ENCODE results near the gene BABAM2.
"Not testable (repeated sequence)": the region's sequence is repeated elsewhere in the genome, so short reads cannot be mapped to it uniquely, and the experiment has no call there.

The BABAM2 gene

DNA sequence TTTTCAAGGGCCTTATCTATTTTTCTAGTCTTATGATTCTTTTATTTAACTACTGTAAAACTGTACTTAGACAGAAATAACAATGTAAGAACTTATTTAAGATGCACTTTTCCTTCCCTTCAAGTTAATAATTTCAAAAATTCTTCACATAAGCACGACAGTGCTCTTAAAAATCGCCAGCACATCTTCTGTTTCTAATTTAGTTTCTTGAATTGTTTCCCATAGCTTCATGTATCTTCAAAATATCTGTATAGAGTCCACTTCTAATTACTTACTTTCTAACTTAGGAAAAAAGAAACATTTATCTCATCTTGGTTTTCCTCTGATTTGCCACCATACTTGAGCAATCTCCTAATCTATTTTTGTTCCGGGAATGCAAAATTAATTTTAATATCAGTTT is 196.1 kb downstream of the BABAM2 start:
- DNase-seq, result no peak

DNA sequence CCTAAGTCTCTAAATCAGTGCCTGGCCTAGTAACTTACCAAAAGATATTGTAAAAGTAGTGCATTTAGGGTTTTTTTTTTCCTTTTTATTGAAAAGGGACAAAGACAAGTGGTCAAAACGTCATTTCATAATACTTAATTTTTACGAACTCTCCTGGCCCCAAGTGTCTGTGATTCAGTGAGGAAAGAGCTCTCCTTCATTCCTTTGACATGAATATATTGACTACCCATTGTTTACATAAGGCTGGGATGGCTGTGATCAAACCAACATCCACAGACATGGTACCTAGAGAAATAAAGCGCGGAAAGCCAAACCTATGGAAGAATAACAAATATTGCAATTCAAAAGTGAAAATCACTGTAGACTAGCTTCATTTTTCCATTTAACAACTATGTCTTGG is 198.4 kb downstream of the BABAM2 start:
- no peak for DNase-seq

DNA sequence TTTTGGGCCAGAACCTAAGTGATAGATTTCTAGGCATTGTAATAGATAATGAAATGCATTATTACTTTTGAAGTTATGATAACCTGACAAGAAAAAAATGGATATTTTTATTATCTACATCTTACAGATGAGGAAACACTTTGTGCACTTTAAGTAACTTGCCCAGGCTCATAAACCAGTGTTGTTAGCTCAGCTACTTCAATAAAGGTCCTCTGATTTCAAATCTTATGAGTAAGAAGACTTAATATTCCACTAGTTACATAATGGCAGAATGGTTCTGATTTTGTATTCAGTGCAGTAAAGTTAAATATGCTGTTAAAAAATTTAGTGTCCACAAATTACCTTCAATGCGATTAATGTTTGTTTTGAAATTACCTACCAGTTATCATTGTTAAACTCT is 199.0 kb downstream of the BABAM2 start:
- no peak for DNase-seq

DNA sequence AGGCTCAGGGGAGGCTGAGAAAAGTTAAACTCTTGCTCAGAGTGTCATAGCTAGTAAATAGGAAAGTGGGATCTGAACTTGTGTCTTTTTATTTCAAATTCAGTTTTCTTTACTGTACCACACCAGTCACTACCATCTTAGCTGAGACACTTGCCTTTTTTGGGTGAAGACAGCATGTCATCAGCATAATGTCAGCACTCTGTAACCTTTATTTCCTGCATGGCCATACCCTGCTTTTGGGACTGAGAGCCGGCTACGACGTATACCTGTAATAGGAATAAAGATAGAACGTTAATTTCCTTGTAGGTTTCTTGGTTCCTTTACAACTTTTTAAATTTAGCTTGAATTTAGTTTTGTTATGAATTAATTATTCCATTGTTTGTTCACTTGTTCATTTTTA is 202.8 kb downstream of the BABAM2 start:
- no peak for DNase-seq

DNA sequence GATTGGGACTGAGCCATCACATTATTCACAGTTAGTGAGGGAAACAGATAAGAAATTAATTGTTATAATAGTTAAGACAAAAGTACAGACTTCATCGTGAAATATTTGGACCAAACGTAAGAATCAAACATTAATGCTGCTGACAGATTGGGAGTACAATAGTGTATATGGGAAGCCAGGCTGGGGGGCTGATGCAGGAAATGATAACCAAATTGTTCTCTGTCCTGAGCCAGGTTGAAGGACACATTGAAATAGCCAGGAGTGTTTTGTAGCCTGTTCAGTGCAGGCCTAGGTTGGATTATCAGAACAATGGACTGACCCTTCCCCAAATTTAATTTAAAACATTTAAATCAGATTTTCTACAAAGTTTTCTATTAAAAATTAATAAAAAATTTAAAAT is 203.2 kb downstream of the BABAM2 start:
- DNase-seq, result no peak

DNA sequence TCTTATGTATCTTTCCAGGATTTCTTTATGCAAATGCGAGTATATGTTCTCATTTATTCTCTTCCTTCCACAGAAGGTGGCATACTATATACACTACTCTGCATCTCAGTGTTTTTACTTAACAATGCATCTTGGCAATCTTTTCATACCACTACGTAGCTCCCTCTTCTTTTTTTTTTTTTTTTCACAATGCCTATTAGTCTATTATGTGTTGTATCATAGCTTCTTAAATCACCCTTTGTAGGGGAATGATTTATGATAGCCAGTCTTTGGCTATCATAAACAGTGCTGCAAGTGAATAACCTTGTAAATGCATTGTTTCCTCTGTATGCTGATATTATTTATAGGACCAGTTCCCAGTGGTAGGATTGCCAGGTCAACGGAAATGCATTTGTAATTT is 204.2 kb downstream of the BABAM2 start:
- DNase-seq, result no peak

DNA sequence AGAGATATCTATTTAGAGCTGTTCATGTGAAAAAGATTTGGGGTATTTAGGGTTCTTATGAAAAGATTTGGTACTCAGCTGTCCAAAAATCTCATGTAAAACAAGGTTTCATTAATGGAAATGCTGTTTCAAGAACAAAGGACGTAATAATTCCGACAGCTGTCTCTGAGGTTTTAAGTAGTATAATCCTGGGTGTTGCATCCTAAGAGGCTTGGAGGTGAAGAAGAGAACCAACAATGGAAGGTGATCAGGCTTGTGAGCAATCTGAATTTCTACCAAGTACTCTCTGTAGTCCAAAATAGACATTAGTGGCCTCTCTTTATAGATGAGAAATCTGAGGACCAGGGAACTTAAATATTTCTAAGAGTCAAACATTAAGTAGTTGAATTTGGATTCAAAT is 205.1 kb downstream of the BABAM2 start:
- no peak for DNase-seq

DNA sequence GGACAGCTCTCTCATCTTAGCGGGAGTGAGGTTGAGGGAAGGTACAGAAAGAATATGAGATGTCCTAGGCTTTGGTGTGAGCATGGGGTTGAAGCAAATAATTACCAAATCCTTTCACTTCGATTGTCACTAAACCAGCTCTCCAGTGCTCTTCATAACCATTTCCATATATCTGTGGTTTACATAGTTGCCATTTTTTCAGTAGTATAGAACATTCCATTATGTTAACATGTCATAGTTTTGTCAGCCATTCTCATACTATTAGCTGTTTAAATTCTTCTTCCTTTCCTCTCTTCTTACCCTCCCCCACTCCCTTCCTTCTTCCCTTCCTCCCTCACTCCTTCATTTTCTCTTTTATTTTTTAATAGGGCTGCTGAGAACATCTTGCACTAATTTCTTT is 205.9 kb downstream of the BABAM2 start:
- DNase-seq, result no peak

DNA sequence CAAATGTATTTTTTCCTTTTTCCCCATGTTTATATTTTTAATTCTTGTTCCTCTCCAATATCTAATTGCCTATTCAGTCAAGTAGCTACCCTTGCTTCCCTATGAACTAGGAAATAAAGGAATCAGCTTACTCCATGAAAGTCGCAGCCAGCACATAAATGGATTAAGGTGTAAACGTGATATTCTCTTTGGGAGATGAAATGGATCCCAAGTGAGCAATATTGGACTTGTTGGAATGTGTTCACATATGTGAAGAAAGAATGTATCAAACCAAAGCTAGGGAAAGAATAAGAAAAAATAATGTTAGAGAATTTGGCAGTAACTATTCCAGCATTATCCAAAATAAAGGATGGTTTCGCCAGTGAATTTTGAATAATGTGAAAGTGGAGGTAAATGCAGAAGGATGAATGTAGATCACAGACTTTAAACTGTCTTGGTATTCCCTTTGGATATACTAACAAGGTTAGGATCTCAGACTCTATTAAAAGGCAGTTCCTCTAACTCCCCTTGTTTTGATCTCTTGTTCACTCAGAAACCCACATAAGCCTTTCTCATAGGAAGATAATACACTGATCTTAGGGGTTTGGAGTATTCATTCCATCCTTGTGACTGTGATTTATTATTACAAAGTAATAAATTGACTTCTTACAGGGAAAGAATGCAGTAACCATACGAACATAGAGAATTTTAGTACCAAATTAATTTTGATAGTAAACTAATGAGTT is 208.1 kb downstream of the BABAM2 start:
- no peak for DNase-seq

DNA sequence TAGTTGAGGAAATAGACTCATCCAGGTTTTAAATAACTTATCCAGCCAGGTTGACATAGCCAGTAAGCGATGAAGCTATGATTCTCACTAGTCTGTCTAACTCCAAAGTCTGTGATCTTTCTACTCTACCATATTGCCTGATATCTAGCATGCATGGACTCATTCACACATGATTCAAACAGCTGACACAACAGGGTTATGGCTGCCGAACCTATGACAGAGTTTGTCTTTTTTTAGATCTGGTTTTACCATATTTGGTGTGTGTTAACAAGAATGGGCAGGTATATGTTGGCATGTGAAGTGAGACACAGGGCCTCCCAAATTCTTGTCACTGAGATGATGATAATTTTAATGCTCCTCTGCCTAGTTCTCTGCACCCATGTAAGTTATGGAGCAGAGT is 210.6 kb downstream of the BABAM2 start:
- no peak for DNase-seq

DNA sequence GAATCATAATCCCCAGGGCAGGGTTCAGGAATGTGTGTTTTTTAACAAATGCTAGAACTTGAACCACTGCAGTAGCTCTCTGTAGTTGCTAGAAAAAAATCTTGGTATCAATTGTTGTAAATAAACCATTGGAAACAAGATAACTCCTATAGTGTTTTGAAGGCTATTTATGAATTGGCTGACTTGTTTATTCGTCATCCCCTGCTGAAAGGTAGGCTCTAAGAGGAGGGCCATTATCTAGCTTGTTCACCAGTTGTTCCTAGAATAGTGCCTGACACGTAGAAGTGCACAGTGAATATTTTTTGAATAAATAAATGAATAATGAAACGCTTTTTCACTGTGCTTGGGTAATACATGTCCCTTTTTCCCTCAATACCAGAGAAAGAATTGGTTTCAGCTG is 211.4 kb downstream of the BABAM2 start:
- no peak for DNase-seq

DNA sequence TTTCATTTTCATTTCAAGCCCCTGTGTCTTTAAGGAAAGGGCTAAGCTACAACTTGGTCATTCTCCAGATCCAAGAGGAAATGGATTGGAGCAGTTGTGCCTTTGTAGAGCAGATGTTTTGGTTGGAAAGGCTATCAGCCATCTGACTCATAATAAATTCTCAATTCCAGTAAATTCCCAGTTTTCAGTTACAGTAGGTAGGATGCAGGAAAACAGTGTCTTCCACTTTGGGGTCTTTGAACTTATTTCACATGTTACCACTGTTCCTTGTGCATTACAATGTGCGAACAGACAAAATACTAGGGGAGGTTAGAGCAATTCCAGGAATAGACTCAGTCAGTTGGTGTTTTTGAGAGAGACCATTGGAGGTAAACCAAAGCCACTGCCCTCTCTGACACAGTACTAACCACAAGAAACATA is 211.9 kb downstream of the BABAM2 start:
- DNase-seq, result no peak

DNA sequence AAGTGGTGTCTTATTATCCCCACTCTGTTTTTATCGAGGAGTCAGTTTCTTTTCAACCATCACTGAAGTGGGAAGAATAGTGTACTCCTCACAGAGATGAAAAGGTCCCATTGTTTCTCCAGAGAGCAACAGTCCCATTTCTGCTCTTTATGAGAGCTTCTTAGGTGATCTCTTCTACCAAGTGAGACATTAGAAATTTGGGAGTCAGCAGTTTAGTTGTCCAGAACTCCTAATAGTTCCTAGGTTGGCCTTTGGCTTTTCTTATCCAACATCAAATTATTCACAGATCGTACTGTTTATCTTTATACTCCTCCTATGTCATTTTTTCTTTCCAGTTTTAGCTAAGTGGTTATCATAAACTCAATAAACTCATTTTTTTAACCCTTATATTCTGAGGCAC is 213.1 kb downstream of the BABAM2 start:
- no peak for DNase-seq

DNA sequence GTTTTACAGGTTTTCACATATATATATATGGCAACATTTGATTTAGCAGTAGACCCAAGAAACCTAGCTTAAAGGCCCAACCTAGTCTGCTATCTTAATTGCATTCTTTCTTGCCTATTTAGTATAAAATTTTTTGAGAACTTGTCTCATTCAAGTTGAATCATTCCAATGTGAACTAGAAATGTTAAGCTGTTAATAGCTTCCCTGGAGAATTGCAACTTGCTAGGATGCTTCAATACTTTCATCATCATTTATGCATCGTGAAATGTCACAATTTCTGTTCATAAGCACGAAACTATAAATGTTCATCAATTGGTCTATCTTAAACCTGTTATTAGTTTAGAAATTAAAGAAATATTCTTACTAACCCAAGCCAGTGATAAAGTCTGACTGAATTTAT is 217.6 kb downstream of the BABAM2 start:
- DNase-seq, result no peak

DNA sequence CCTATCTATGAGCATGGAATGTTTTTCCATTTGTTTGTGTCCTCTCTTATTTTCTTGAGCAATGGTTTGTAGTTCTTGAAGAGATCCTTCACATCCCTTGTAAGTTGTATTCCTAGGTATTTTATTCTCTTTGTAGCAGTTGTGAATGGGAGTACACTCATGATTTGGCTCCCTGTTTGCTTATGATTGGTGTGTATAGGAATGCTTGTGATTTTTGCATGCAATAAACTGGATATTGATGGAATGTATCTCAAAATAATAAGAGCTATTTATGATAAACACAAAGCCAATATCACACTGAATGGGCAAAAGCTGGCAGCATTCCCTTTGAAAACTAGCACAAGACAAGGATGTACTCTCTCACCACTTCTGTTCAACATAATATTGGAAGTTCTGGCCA is 223.2 kb downstream of the BABAM2 start:
- DNase-seq, result not testable (repeated sequence)

DNA sequence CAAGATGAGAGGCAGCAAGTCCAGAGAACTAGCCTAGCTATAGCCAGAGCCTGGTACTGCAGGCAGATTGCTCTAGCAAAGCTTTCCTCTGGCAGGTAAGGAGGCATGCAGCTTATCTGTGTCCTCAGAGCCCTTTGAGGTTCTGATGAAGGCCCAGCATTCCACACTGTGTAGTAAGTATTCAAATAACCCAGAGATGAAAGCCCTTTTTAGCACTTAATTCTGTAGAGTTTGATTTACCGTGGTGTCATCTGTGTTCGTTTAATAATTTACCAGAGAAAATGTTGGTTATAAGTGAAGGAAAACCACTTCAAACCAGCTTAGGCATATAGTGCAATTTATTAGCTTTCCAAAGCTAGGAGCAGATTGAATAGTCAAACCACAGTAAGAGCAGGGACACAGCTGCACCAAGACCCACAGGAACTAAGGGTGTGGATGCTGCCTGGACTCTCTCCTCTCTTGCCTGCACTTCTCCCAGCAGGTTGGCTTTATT is 226.6 kb downstream of the BABAM2 start:
- no peak for DNase-seq

DNA sequence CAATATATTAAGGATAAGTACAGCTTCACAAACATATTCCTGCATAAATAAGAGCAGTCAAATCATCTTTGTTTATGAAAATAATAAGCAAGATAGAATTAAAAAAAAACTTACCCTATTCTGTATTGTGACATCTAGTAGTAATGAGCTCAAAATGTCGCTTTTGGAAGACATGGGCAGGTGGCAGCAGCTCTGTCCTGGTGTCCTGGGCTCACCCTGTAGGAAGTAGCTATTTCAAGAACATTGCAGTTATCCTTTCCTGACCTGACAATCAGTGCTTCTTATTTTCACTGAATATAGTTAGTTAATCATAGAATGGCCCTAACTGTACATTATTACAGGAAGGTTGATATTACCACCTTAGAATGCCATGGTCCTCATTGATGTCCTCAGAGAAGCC is 229.1 kb downstream of the BABAM2 start:
- DNase-seq, result no peak

DNA sequence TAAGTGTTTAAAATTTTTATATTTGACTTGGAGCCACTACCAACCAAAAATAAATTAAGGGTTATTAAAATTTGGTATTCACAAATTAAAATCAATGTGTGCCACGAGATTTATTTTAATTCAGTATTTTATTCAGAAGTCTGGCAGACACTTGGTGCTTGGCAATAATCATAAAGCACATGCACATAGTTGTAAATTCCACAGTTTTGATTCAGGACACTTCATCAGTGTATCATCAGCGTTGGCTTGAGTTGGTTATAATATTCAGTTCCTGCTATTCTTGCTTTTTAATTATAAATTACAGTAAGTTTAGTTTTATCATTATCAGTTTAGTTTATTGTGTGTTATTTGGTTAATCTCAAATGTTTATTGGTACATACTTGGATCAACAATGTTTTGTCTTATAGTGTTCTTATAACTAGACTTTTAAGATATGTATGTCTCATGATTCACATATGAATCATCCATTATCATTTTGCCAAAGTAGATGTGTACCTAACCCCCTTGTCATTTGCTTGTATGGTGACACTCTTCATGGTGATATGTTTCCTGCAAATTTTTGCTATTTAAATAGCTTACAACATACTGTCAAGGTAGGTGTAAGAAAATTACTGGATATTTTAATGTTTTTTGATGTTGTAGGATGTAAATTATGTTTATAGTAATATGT is 237.9 kb downstream of the BABAM2 start:
- no peak for DNase-seq

DNA sequence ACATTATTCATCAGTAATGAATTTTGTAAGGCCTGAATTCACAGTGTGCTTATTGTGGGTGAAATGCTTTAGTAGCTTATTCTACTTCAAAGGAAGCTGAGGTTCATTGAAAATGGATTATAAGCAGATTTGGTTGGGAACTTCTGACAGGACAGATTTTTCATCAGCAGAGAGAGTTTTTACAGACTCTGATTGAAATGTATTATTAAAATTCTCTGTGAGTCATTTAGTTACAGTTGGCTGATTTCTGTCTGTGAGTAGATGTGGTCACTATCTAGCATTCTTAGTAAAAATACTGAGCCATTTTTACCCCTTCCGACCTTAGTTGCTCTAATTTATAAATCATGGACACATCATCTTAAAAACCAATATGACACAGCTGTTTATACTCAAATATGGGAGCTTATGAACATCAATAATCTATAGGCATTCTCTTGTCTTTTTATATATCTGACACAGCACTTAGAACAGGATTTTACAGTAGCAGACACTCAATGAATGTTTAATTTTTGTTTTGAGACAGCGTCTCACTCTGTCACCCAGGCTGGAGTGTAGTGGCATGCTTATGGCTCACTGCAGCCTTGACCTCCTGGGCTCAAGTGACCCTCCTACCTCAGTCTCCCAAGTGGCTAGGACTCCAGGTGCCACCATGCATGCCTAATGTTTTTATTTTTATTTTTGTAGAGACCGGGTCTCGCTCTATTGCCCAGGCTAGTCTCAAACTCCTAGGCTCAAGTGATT is 239.6 kb downstream of the BABAM2 start:
- no peak for DNase-seq

DNA sequence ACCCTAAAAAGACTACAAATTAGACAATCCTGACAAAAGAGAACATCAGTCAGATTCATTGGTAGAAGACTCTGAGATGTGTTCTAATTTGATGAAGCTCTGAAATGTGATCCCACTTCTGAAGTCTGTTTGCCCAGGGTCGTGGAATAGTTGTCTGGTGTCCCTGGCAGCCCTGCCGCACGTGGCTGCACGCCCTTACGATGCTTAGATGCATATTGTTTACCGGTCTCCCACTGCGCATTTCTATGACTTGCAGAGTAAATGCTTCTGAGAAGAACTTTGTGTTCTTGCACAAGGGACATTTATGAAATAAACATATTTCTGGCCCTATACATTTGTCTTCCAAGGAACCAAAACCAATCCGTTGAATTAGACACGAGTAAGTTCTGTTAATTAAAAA is 243.2 kb downstream of the BABAM2 start:
- no peak for DNase-seq

DNA sequence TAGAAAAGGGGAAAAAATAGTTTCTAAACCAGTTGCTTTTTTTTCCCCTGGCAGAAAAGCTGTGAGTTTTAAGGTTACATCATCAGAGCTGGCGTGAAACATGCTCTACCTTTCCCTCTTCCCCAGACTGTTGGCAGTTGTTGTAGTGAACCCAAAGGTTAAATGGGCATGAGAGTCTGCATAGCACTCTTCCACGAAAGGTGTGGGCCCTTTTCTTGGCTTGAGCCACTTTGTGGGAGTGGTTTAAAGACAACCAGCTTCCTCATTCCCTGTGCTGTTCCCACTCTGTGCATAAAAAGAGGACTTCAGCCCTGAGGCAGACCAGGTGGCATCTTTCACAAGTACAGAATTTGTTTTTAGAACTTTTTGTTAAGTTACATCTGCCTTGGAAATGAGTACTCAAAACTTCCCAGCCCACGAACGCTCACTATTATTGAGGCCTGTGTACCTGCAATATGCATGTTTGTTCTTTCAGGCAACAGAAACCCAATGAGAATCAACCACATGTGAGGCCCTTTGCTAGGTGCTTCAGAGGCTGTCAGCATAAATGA is 243.8 kb downstream of the BABAM2 start:
- no peak for DNase-seq

DNA sequence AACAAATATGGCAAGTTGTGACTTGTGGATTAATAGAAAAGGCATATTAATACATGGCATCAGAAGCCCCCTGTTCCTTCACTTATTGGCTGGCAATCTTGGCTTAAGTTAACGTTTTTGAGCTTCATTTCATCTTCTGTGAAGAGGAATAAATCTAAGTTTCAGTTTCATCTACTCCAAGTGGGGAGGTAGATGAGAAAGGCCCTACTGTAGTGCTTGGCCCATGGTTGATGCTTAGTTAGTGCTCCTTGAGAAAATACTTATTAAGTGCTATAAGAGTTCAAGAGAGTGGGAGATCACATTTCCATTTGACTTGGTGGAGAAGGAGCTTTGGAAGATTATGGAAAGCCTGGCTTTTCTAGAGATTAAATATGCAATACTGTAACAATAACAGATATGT is 244.3 kb downstream of the BABAM2 start:
- DNase-seq, result no peak

DNA sequence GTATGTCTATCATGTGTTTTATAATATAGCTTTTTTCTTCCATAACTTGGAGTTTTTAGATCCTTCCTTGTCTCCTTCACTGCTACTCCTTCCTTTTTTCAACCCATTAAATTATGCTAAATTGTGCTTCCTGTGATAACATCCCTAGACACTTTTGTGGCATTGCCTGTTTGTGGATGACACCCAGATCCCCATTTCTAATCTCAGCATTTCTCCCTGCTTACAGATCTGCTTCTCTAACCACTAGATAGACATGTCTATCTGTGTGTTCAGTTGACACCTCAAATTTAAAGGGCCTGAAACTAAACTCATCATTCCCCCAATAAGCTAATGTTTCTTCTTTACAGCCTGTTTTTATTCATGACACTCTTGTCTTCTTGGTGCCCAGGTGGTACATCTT is 244.8 kb downstream of the BABAM2 start:
- DNase-seq, result no peak

DNA sequence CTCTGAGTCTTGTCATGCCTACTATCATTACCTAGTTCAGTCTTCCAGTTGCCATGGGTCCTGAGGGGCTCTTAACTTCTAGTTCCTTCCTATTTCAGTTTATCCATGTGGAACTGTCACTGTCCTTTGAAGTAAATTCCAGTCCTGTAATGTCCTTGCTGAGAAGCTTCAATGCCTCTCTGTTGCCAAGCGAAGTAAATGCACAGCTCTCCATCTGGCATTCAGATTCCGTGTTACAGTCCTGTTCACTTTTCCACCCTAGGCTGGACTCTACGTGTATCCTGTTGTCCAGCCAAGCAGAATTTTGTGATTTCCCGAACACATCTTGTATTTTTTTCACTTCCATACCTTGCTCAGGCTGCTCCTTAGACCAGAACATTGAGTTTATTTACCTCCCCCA is 245.3 kb downstream of the BABAM2 start:
- no peak for DNase-seq
